Body of pancreas (tissue), 4 donors: ENCODE data around the gene RNFT2. TPM values are rescaled to one million over a fixed set of nuclear protein-coding genes. Genes with fewer than 3 reads are reported as not detected.

ENCODE experiments used
- ATAC-seq: fragments of 150-250 bp; one replicate; pipeline ENCODE4 v1.9.1; 2016
- DNase-seq, 4 donors: peaks; one replicate each; pipeline ENCODE4 v3.0.0-alpha.2; 2019
- H3K27ac ChIP-seq, 4 donors: fragments of 200-600 bp; sonication (generic); 1 replicate in 3 of 4; 2 replicates in 1 of 4; pipeline versions ENCODE4 v1.5.1 to v1.6.1; 2016 to 2019; ENCODE audit warnings: mild to moderate bottlenecking in 1 of 4, mixed read lengths in 1 of 4, moderate library complexity in 1 of 4
- H3K27me3 ChIP-seq, 2 donors: fragments of 200-600 bp; sonication (generic); one replicate each; pipeline ENCODE4 v1.6.0; 2016; ENCODE audit warnings: mild to moderate bottlenecking in 1 of 2
- H3K36me3 ChIP-seq, 2 donors: fragments of 200-600 bp; sonication (generic); replicated peaks in 1 of 2; 2 replicates each; pipeline ENCODE4 v1.5.1; 2016; ENCODE audit warnings: low read depth in 2 of 2; ENCODE audit not compliant: insufficient read depth in 1 of 2
- H3K4me1 ChIP-seq: fragments of 200-600 bp; sonication (generic); one replicate; pipeline ENCODE4 v1.6.0; 2016
- H3K4me3 ChIP-seq, 2 donors: fragments of 200-600 bp; sonication (generic); 1 replicate in 1 of 2; 2 replicates in 1 of 2; pipeline ENCODE4 v1.5.1; 2016 to 2019
- H3K9me3 ChIP-seq, 3 donors: fragments of 200-600 bp; sonication (generic); 1 replicate in 2 of 3; 2 replicates in 1 of 3; pipeline ENCODE4 v1.5.1; 2016
- CTCF ChIP-seq, 7 experiments: fragments of 450-650 bp in 4 of 7; fragments of 200-600 bp in 3 of 7; sonication (generic) in 3 of 7; IDR thresholded peaks; one replicate each; pipeline ENCODE4 v1.5.1; 2016 to 2019; ENCODE audit warnings: antibody characterized with exemption in 7 of 7
- POLR2A ChIP-seq, 3 donors: fragments of 450-650 bp; IDR thresholded peaks; one replicate each; pipeline ENCODE4 v1.6.1; 2016; ENCODE audit warnings: antibody characterized with exemption in 3 of 3, mild to moderate bottlenecking in 2 of 3
- WGBS, 2 donors: methylation state at CpG; one replicate each; pipeline ENCODE4 v1.1.5; 2017; 5-methylcytosine and 5-hydroxymethylcytosine counted together
- intact Hi-C: fragments of 100-400 bp; cut with DNase I; formaldehyde crosslinking; loops from one replicate; pipeline ENCODE4 v1.15.1; 2023
- total RNA-seq, 2 donors: library from RNA; depleted of rRNA; stranded (reverse); fragments of >200 nt; gene quantifications; one replicate each; pipeline ENCODE4 v1.1.0, GENCODE V29; 2016

The RNFT2 gene
- total RNA-seq, 2 donors from 2014 or later: 1.3 to 1.6 TPM

- 94% methylated on average over 19 to 21 of the region's 23 CpGs for WGBS, 2 donors
- DNase-seq: no peak
- TF ChIP-seq CTCF (IDR thresholded peaks at IDR 0.05) (no peak), POLR2A (IDR thresholded peaks at IDR 0.05) (no peak)
- Histone ChIP-seq H3K9me3 (no peaks in the 10 kb centered on the region), H3K4me1 (no peaks in the 10 kb centered on the region), H3K36me3 (no peaks in the 10 kb centered on the region), H3K27ac (no peak overlapping the region), H3K4me3 (no peak overlapping the region), H3K27me3 (no peaks in the 10 kb centered on the region)
- ATAC-seq: no peak
- intact Hi-C loops: no loop called here
Measured at GRCh38 chr12:116849216-116849615, 111.1 kb downstream of the RNFT2 start.

DNA sequence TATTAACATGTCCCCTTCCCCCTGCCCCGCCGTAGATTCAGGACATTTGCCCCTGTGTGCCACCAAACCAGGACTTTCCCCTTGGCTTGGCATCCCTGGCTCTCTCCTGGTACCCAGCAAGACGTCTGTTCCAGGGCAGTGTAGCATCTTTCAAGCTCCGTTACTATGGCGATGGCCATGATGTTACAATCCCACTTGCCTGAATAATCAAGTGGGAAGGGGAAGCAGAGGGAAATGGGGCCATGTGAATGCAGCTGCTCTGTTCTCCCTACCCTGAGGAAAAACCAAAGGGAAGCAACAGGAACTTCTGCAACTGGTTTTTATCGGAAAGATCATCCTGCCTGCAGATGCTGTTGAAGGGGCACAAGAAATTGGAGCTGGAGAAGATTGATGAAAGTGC is 114.2 kb downstream of the RNFT2 start:
- no peak overlapping the region for H3K4me3 ChIP-seq
- no peaks in the 10 kb centered on the region for H3K4me1 ChIP-seq
- DNase-seq (no peak), ATAC-seq (no peak)
- H3K27me3 ChIP-seq: no peaks in the 10 kb centered on the region
- H3K36me3 ChIP-seq: no peaks in the 10 kb centered on the region
- 66 to 84% methylated on average over 6 of the region's 6 CpGs for WGBS, 2 donors
- intact Hi-C loops: no loop called here
- H3K9me3 ChIP-seq: no peaks in the 10 kb centered on the region
- TF ChIP-seq CTCF (IDR thresholded peaks at IDR 0.05) (no peak), POLR2A (IDR thresholded peaks at IDR 0.05) (no peak)
- no peak overlapping the region for H3K27ac ChIP-seq

DNA sequence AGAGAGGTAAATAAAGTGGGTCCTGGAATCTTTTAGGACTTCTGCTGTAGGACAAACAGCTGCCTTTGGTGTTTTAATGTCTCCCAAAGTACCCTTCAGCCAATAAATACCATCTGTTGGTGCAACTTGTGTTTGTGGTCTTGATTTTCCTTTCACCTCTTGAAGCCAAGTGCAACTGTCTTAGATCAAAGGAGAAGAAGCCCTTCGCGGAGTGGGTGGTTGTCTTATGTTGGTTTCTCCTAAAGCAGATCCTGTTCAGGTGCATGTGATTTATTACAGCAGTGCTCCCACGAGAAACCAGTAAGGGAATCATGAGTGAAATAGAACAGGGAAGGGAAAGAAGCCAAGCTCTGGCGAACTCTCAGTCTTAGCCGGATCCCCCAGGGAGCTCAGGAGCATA is 115.4 kb downstream of the RNFT2 start:
- Histone ChIP-seq H3K4me1 (no peaks in the 10 kb centered on the region), H3K9me3 (no peaks in the 10 kb centered on the region), H3K27ac (no peak overlapping the region), H3K27me3 (no peaks in the 10 kb centered on the region), H3K36me3 (no peaks in the 10 kb centered on the region), H3K4me3 (no peak overlapping the region)
- WGBS, 2 donors: 63 to 68% methylated on average over 5 of the region's 5 CpGs
- intact Hi-C loops: no loop called here
- DNase-seq (no peak), ATAC-seq (no peak)
- TF ChIP-seq CTCF (IDR thresholded peaks at IDR 0.05) (no peak), POLR2A (IDR thresholded peaks at IDR 0.05) (no peak)

DNA sequence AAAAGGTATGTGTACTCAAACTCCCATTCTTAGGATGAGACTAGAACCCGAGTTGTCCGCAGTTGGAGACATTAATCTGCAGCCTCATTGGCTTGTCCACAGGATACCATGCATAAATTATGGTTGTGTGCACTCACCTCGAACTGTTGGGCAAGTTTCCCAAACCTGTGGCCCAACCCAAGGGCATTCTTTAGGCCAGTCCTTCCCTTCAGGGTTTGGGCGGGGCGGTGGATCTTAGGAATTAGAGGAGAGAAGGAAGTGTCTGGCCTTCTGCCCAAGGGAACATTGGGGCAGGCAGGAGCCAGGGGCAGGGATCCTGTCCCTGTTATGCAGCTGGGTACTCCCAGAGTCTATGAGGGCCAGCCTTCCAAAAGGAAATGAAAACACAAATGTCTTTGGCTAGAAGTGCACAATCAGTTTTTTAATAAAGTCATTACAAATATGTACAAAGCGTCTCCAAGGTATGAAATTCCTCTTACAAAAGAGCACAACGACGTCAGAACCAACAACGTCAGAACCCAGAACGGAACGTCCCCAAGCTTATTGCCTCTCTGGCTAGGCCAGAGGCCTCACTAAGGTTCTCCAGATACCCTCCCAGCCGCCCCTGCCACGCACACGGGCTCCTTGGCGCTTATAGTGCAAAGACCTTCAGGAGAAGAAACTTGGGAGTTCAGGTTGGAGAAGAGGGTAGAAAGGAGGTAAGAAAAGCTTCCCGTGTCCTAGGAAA is 117.8 kb downstream of the RNFT2 start:
- Histone ChIP-seq H3K4me3 (no peak overlapping the region), H3K27ac (no peak overlapping the region), H3K27me3 (no peaks in the 10 kb centered on the region), H3K4me1 (no peaks in the 10 kb centered on the region), H3K9me3 (no peaks in the 10 kb centered on the region), H3K36me3 (no peaks in the 10 kb centered on the region)
- no peak for TF ChIP-seq CTCF (IDR thresholded peaks at IDR 0.05)
- no peak for TF ChIP-seq POLR2A (IDR thresholded peaks at IDR 0.05)
- intact Hi-C loops: no loop called here
- 80 to 82% methylated on average over 15 to 16 of the region's 16 CpGs for whole genome bisulfite sequencing, 2 donors
- DNase-seq (no peak), ATAC-seq (no peak)

GRCh38 chr12:116856729-116857128 is 118.6 kb downstream of the RNFT2 start:
- Histone ChIP-seq H3K4me3 (no peak overlapping the region), H3K36me3 (no peaks in the 10 kb centered on the region), H3K4me1 (no peaks in the 10 kb centered on the region), H3K9me3 (no peaks in the 10 kb centered on the region), H3K27me3 (no peaks in the 10 kb centered on the region), H3K27ac (no peak overlapping the region)
- intact Hi-C loops: no loop called here
- DNase-seq: no peak
- WGBS, 2 donors: 75 to 77% methylated on average over 7 to 10 of the region's 11 CpGs
- ATAC-seq: no peak
- TF ChIP-seq POLR2A (IDR thresholded peaks at IDR 0.05): no peak
